A549 treated with CpdA at 1 μM for 4 hours (cell line): Measurements from ENCODE around the gene SALL1. TPM values are rescaled to one million over a fixed set of nuclear protein-coding genes. Genes with fewer than 3 reads are reported as not detected.

Source experiments
- total RNA-seq: library from RNA; stranded (reverse); fragments of 200-300 nt; extraction: Qiagen RNA extraction; gene quantifications from 5 replicates; pipeline ENCODE4 v1.2.3, GENCODE V29; 2022; ENCODE audit warnings: low read depth

SALL1 gene
- total RNA-seq: 0.07 to 0.24 TPM (median 0.10 TPM) in 5 replicates

DNA sequence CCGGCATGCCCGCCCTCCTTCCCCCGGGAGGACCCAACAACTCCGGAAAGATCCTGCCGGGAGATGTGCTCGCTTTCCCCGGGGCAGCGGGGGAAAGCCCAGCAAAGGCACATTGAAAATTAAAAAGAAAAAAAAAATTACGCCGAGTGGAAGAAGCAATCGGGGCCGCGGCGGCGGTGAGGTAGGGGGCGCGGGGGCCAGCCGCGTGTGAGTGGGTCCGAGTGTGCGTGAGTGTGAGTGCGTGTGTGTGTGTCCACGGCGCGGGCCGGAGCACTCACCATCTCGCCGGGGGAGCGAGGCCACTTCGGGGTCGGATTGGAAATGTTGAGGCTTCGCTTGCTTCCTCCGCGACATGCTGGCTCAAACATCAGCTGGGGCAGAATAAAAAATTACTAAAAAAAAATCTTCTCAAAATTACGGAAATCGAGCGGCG, at the start of gene SALL1:
SALL1 (minus strand) TSS at position 383 of the 433 bp plus-strand sequence; CDS start at position 354, 29 bp downstream.

